Measurements from ENCODE around the gene PRKAR1B. TPM values are rescaled to one million over a fixed set of nuclear protein-coding genes. Genes with fewer than 3 reads are reported as not detected.

Gene PRKAR1B
- total and polyA plus RNA-seq, 2 donors: 12.3 to 13.7 TPM

DNA sequence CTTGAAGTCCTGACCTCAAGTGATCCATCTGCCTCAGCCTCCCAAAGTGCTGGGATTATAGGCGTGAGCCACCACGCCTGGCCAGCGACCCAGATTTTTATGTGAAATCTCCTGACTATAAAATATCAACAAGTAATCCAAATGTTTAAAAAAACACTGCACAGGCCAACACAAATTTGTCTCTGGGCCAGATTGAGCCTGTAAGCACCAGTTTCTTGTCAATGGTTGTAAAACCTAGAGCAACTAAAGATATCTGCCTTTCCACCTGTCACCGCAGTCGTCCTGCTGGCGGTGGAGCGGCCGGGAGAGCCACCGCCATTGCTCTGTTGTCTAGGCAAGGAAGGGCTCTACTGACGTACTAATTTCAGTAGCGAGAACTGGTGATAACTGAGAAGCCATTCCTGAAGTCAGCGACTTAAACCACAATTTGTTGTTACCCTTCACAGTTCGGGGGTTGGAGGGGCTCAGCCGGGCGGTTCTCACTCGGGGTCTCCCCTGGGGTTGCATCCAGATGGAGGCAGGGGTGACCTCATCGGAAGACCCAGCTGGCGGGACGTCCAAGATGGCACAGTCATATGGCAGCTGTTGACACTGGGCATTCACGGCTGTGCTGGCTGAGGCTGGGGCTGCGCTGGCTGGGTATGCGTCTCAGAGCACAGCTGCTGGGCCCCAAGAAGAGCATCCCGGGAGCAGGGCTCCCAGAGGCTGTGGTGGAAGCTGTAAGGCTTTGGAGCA, 152.3 kb downstream of the PRKAR1B start:
- H3K36me3 ChIP-seq (ENCODE audit: insufficient read depth): no peaks in the 10 kb centered on the region
- H3K27ac ChIP-seq (ENCODE audit: low read depth): no peak overlapping the region
- 61% methylated on average over 23 of the region's 23 CpGs for WGBS
- no peak for DNase-seq (ENCODE audit: extremely low spot score)
- no peaks in the 10 kb centered on the region for H3K4me1 ChIP-seq (ENCODE audit: insufficient read depth)
- no peak overlapping the region for H3K4me3 ChIP-seq (ENCODE audit: low read depth, low read length)

DNA sequence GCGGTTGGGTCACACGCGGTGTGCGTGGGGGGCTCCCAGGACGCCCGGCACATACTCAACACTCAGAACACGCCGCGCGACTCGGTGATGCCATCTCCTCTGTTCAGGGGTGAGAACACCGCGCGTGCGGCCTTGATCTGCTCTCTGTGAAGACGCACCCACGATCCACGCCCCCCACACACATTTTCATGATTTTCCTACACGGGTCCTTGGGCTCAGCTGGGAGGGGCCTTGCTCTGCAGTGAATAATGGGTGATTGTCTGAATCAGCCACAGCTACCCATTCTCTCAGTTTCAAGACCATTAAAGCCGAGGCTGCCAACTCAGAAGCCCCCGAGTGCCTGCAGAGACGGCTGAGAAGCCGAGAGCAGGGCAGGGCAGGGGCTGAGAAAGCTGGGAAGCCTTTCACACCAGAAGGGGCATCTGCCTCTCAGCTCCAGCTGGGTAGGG, 153.1 kb downstream of the PRKAR1B start:
- no peaks in the 10 kb centered on the region for H3K36me3 ChIP-seq (ENCODE audit: insufficient read depth)
- no peak overlapping the region for H3K27ac ChIP-seq (ENCODE audit: low read depth)
- DNase-seq (ENCODE audit: extremely low spot score): no peak
- H3K4me3 ChIP-seq (ENCODE audit: low read depth, low read length): no peak overlapping the region
- WGBS: 83% methylated on average over 23 of the region's 23 CpGs
- no peaks in the 10 kb centered on the region for H3K4me1 ChIP-seq (ENCODE audit: insufficient read depth)

DNA sequence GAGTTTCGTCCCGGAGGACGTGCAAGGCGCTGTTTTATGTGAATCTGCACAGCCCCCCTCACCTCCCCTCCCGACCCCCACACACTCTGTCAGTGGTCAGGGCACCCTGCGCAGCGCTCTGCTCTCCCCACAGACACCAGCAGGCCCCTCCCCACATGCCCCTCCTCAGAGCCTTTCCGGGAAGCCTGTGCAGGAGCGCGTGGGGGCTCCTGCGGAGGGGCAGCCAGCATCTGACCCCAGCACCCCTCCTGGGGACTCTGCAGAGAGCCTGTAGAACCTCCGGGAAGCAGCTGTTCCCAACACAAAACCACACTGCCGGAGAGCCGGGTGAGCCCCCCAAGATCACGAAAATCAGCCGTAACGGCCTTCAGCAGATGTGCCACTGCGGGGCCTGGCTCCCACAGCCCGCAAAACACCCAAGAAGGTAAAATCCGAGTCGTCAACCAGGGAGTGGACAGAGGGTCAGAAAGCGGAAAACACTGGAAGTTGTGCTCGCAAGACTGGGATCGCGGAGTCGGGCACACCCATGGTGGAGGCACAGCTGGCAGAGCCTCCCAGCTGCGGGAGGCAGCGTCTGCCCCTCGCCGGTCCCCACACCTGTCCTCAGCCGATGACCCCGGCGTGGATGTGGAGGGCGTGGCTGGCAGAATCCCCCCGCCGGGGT, 153.7 kb downstream of the PRKAR1B start:
- WGBS: 92% methylated on average over 36 of the region's 36 CpGs
- no peak for DNase-seq (ENCODE audit: extremely low spot score)
- no peaks in the 10 kb centered on the region for H3K4me1 ChIP-seq (ENCODE audit: insufficient read depth)
- H3K27ac ChIP-seq (ENCODE audit: low read depth): no peak overlapping the region
- no peaks in the 10 kb centered on the region for H3K36me3 ChIP-seq (ENCODE audit: insufficient read depth)
- no peak overlapping the region for H3K4me3 ChIP-seq (ENCODE audit: low read depth, low read length)

DNA sequence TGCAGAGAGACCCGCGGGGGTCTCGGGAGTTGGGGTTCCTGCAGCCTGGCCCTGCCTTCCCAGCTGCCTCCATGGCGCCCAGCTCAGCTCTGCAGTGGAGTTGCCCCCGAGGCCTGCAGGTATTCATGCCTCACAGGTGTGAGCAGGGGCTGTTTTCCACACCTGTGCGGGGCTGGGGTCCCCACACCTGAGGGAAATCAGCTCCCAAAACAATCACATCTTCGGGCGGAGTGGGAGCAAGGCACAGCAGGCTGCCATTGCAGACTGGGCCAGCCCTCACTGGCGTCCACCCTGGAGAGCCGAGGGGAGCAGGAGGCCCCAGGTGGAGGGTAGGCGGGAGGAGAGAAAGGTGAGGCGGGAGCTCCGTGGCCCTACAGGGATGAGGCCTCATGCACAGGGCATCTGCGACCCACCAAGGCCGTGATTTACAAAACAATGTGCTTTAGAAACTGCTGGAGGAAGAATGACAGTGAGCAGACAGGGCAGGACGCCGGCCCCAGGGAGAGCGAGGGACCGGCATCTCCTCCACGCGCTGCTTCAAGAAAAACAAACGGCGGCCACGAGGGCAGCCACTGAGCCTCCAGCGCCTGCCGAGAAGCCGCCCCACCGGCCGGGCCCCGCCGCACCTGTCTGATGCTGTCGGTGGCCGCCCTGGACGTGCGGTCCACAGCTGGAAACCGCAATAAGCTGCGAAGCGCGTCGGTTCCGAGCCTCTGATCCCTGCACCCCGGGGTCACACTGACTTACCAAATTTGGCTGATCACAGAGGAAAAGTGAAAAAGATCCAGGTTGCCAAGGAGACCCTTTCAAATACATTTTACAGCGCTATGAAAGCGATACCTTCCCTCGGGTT, 154.4 kb downstream of the PRKAR1B start:
- DNase-seq (ENCODE audit: extremely low spot score): no peak
- H3K36me3 ChIP-seq (ENCODE audit: insufficient read depth): no peaks in the 10 kb centered on the region
- no peaks in the 10 kb centered on the region for H3K4me1 ChIP-seq (ENCODE audit: insufficient read depth)
- H3K27ac ChIP-seq (ENCODE audit: low read depth): no peak overlapping the region
- WGBS: 89% methylated on average over 45 of the region's 45 CpGs
- no peak overlapping the region for H3K4me3 ChIP-seq (ENCODE audit: low read depth, low read length)

DNA sequence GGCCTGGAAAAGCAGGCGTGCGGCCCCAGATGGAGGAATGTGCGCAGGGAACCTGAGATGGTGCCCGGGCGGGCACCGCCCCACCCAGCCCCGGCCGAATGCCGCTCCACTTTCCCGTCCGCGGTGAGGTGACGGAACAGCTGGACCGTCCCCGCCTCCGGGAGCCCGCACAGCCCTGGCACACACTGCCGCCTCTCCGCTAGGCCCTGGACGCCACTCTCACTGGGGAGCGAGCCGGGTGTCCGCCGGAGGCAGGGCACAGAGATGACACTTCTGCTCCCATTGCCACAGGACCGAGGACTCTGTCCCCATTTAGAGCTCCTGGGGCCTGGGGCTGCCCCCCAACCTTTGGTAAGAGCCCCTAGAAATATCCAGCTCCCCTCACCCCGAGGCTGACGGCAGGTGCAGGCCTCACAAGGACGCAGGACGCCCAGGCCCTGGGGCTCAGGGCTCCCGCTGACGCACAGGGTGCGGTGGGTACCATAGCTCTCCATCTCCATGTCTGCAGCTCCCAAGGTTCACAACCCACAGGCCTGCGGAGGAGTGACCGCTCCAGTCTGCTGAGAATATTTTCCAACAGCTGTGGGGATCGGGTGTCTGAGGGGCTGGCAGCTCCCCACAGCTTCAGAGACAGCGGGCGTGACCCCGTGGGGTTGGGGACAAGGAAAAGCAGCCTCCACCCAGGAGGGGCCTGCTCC, 155.2 kb downstream of the PRKAR1B start:
- 98% methylated on average over 38 of the region's 38 CpGs for WGBS
- Histone ChIP-seq H3K4me1 (ENCODE audit: insufficient read depth) (no peaks in the 10 kb centered on the region), H3K27ac (ENCODE audit: low read depth) (no peak overlapping the region), H3K4me3 (ENCODE audit: low read depth, low read length) (no peak overlapping the region), H3K36me3 (ENCODE audit: insufficient read depth) (no peaks in the 10 kb centered on the region)
- DNase-seq (ENCODE audit: extremely low spot score): no peak

DNA sequence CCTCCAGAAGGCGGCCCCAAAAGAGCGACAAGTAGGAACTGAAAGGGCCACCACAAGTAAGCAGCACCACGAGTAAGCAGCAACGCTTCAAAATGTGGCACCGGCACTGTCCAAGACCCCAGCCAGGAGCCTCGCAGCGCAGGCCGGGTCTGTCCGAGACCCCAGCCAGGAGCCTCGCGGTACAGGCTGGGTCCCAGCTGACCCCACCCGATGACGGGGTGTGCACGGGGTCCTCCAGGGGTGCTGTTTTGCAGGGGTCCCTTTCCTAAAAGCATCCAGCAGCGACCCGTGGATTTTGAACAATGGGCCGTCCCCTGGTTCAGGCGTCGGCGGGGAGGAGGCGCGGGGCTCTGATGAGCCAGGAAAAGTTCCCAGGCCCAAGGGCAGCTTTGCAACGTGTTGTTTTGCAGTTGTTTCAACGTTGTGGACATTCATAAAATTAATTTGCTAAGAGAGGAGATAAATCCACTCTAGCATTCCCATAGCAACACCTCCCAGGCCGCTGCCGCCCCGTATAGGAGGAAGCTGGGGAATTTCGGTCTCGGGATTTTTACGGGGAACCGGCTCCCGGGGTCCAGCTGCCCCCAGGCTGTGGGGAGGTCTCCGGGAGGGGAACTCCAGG, 155.9 kb downstream of the PRKAR1B start:
- Histone ChIP-seq H3K4me1 (ENCODE audit: insufficient read depth) (no peaks in the 10 kb centered on the region), H3K4me3 (ENCODE audit: low read depth, low read length) (no peak overlapping the region), H3K27ac (ENCODE audit: low read depth) (no peak overlapping the region), H3K36me3 (ENCODE audit: insufficient read depth) (no peaks in the 10 kb centered on the region)
- WGBS: 93% methylated on average over 33 of the region's 33 CpGs
- no peak for DNase-seq (ENCODE audit: extremely low spot score)

DNA sequence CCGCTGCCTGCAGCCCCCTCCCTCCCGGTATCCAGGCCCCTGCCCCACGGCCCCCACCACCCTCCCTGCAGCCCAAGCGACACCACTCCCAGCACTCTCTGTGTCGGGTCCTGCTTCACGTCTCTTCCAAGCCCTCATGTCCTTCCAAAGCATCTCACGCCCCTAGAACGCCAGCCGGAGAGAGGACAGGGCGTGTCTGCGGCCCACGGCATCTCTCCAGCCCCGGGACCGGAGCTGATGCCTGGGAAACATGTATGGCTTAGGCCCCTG, 156.3 kb downstream of the PRKAR1B start:
- H3K4me3 ChIP-seq (ENCODE audit: low read depth, low read length): no peak overlapping the region
- no peak overlapping the region for H3K27ac ChIP-seq (ENCODE audit: low read depth)
- WGBS: 85% methylated on average over 14 of the region's 14 CpGs
- no peaks in the 10 kb centered on the region for H3K4me1 ChIP-seq (ENCODE audit: insufficient read depth)
- no peak for DNase-seq (ENCODE audit: extremely low spot score)
- H3K36me3 ChIP-seq (ENCODE audit: insufficient read depth): no peaks in the 10 kb centered on the region

DNA sequence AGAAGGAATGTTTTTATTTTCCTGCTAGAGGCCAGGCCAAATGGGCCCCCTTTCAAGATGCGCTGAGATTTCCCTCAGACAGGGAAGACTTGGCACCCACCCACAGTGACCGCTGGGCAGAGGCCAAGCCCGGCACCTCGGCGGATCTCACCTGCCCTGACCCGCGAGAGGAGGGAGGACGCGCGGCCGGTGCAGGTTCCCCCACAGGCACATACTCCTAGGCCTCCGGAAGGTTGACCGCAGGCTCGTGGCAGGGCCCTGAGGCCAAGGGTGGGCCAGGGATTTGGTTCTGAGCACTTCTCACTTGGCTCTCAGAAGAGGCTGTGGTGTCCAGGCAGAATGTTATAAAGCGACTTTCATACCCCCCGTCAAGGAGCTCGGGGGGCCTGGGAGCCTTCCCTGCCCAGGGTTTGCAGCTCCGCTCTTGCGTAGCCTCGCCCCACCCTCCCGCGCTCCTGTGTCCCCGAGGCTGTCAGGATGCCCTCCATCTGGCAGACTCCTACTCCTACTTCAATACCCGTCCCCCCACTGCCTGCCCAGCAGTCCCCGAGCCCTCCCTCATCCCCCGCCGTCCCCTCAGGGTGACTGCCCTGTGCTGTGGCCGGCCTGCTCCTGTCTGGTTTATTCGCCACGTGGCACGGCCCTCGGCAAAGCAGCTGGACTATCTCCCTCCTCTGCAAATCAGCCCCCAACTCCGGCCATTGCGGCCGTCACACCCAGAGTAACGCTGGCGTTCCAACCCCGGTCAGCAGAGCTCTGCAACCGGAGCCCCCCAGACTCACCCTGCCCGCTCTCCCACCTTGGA, 156.9 kb downstream of the PRKAR1B start:
- Histone ChIP-seq H3K4me3 (ENCODE audit: low read depth, low read length) (no peak overlapping the region), H3K36me3 (ENCODE audit: insufficient read depth) (no peaks in the 10 kb centered on the region), H3K4me1 (ENCODE audit: insufficient read depth) (no peaks in the 10 kb centered on the region), H3K27ac (ENCODE audit: low read depth) (no peak overlapping the region)
- no peak for DNase-seq (ENCODE audit: extremely low spot score)
- WGBS: 94% methylated on average over 40 of the region's 40 CpGs

DNA sequence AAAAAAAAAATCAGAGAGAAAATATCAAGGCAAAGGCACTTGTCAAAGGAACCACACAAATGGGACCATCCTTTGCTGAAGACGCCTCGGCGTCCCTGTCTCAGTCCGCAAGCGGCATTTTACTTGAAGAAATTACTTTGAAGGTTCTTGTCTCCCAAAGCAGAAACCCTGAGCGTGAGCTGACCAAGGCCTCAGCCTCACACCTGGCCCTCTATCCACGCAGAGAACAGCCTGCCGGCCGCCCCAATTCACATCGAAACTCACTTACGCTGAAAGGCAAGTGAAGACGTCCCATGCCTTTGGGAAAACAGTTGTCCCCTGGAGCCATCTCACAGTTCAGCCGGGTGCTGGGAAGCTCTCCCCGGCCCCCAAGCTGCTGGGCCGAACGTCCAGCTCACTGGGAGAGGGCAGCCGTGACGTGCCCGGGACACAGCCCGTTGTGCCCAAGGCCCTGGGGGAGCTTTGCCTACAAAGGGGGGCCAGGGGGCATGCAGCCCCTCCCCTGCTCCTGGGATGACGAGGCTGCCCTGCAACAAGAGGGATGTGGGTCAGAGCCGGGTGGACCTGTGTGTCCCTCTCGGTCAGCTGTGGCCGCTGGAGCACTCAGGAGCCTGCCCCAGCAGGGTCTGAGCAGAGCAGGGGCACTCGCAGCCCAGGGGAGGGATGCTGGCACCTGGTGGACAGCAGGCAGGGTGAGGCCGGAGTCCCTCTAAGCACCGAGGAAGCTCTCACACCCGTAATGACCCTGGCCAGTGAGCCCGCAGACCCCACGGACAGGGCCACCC, 157.8 kb downstream of the PRKAR1B start:
- no peaks in the 10 kb centered on the region for H3K36me3 ChIP-seq (ENCODE audit: insufficient read depth)
- no peak for DNase-seq (ENCODE audit: extremely low spot score)
- 88% methylated on average over 30 of the region's 30 CpGs for WGBS
- no peak overlapping the region for H3K27ac ChIP-seq (ENCODE audit: low read depth)
- no peak overlapping the region for H3K4me3 ChIP-seq (ENCODE audit: low read depth, low read length)
- no peaks in the 10 kb centered on the region for H3K4me1 ChIP-seq (ENCODE audit: insufficient read depth)

DNA sequence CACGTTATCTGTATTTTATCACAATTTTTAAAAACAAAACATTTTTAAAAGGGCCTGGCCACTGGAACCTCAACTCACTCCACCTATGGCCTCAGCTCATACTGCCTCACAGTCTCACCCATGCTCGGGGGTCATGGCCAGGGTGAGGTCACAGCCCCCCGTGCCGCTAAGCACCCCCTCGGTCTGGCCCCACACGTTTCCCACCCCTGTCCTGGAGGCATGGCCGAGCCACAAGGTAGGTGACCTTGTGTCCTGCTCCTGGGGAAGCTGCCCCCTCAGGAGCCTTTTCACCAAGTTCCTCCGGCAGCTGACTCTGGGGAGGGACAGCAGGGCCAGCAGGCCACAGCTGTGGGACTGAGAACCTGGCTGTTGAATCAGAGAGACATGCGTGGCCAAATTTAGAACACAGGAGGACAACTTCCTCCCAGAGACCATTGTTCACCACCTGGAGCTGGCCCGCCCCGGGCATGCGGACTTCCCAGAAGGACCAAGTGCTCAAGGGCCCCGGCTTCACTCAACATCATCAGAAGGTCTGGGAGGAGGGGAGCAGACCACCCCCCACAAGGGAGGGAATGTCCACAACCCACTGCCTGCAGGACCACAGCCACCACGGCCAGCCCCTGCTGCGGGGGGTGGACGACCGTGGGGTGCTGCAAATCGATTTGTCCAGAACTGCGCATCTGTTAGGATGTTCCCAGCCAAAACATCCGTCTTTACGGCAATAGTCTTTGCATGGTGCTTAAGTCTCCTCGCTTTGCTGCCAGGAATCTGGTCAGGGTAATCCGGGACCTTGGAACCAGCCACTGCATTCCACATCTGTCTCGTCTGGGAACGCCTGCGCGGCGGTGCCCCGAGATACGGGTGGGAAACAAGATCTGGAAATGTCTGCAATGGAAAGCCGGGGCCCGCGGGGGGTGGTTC, 158.8 kb downstream of the PRKAR1B start:
- 36% methylated on average over 33 of the region's 33 CpGs for WGBS
- DNase-seq (ENCODE audit: extremely low spot score): no peak

DNA sequence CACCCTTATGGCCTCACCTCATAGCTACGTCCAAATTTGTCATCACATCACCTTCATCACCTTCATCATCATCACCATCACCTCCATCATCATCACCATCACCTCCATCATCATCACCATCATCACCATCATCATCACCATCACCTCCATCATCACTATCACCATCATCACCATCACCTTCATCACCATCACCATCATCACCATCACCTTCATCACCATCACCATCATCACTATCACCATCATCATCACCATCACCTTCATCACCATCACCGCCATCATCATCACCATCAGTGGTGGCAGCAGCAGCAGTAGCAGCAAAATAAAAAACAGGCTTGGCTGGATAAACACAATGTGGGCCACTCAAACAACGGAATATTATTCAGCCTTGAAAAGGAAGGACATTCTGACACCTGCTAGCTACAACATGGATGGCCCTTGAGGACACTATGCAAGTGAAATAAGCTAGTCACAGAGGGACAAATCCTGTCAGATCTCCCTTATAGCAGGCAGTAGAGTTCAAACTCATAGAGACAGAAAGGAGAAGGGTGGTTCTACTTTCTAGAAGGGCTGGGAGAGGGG, 159.7 kb downstream of the PRKAR1B start:
- no peaks in the 10 kb centered on the region for H3K4me1 ChIP-seq (ENCODE audit: insufficient read depth)

More for the DNA sequence above, 158.8 kb downstream of the PRKAR1B start:
- H3K4me1 ChIP-seq (ENCODE audit: insufficient read depth): no peaks in the 10 kb centered on the region
- no peaks in the 10 kb centered on the region for H3K36me3 ChIP-seq (ENCODE audit: insufficient read depth)
- H3K27ac ChIP-seq (ENCODE audit: low read depth): no peak overlapping the region
- no peak overlapping the region for H3K4me3 ChIP-seq (ENCODE audit: low read depth, low read length)

More for the DNA sequence above, 159.7 kb downstream of the PRKAR1B start:
- WGBS: 99% methylated on average over 2 of the region's 3 CpGs
- H3K4me3 ChIP-seq (ENCODE audit: low read depth, low read length): no peak overlapping the region
- no peak for DNase-seq (ENCODE audit: extremely low spot score)
- no peak overlapping the region for H3K27ac ChIP-seq (ENCODE audit: low read depth)
- no peaks in the 10 kb centered on the region for H3K36me3 ChIP-seq (ENCODE audit: insufficient read depth)

Data from urinary bladder (tissue), 4 donors.